ENCODE data around the gene TTR.

The TTR gene

GRCh38 chr18:31617031-31617717 is 25.5 kb downstream of the TTR start:
- DNase-seq, result no peak

- no peak for DNase-seq
Observed at GRCh38 chr18:31618801-31619200, 27.1 kb downstream of the TTR start.

- no peak for DNase-seq
Observed at GRCh38 chr18:31619291-31619690, 27.6 kb downstream of the TTR start.

GRCh38 chr18:31624892-31625640 is 33.4 kb downstream of the TTR start:
- no peak for DNase-seq

GRCh38 chr18:31626409-31626808 is 34.7 kb downstream of the TTR start:
- no peak for DNase-seq

GRCh38 chr18:31630549-31630948 is 38.9 kb downstream of the TTR start:
- no peak for DNase-seq

- DNase-seq, result no peak
Observed at GRCh38 chr18:31631526-31631925, 39.8 kb downstream of the TTR start.

- DNase-seq, result no peak
Observed at GRCh38 chr18:31632356-31632755, 40.7 kb downstream of the TTR start.

GRCh38 chr18:31633392-31634330 is 42.0 kb downstream of the TTR start:
- no peak for DNase-seq

- no peak for DNase-seq
Observed at GRCh38 chr18:31634331-31634713, 42.6 kb downstream of the TTR start.

- DNase-seq, result no peak
Observed at GRCh38 chr18:31636387-31636786, 44.7 kb downstream of the TTR start.

GRCh38 chr18:31637445-31637844 is 45.8 kb downstream of the TTR start:
- no peak for DNase-seq

GRCh38 chr18:31643003-31643402 is 51.3 kb downstream of the TTR start:
- no peak for DNase-seq

GRCh38 chr18:31645411-31645810 is 53.7 kb downstream of the TTR start:
- DNase-seq, result no peak

- DNase-seq, result no peak
Observed at GRCh38 chr18:31646332-31647126, 54.9 kb downstream of the TTR start.

GRCh38 chr18:31647127-31647753 is 55.6 kb downstream of the TTR start:
- DNase-seq, result no peak
